NCI-H774 (cell line): ENCODE measurements around the gene POLD4.

ENCODE experiments used
- DNase-seq: peaks from one replicate; lab custom pipeline; 2025; lab: John Stamatoyannopoulos, UW

POLD4 gene

GRCh38 chr11:67301313-67301921 lies 51.9 kb downstream of the POLD4 start:
- DNase-seq = no peak
